HEK293 (cell line): ENCODE measurements around the gene ZNF804A.

ENCODE experiments used
- CTCF ChIA-PET: fragments of 350-600 bp; formaldehyde crosslinking; extraction: SDS; loops from one replicate; lab custom pipeline; 2021; ENCODE audit warnings: antibody characterized with exemption; lab: Yijun Ruan, JAX
- POLR2A ChIA-PET: fragments of 300-600 bp; formaldehyde crosslinking; extraction: SDS; loops from one replicate; lab custom pipeline; 2020; ENCODE audit warnings: antibody characterized with exemption, inconsistent platforms; lab: Yijun Ruan, JAX
- H3K27ac ChIP-seq: fragments of 200-500 bp; sonication (Bioruptor generic); 2 replicates; pipeline ENCODE4 v1.5.1; 2014; ENCODE audit warnings: low read depth, low read length, control low read depth, inconsistent platforms; ENCODE audit errors: extremely low read depth
- H3K36me3 ChIP-seq, 2 experiments: fragments of 200-500 bp in 1 of 2; sonication (Bioruptor generic) in 1 of 2; 1 replicate in 1 of 2; 2 replicates in 1 of 2; pipeline ENCODE4 v1.5.1; 2014 to 2017; ENCODE audit warnings: inconsistent platforms in 2 of 2, low read length in 2 of 2; ENCODE audit not compliant: control insufficient read depth in 2 of 2, insufficient read depth in 1 of 2
- H3K4me1 ChIP-seq: fragments of 200-500 bp; sonication (Bioruptor generic); 2 replicates; pipeline ENCODE4 v1.5.1; 2014; ENCODE audit warnings: mild to moderate bottlenecking, low read length, inconsistent platforms; ENCODE audit not compliant: control insufficient read depth, insufficient read depth
- H3K4me3 ChIP-seq: 2 replicates; pipeline ENCODE4 v1.5.1; 2011; ENCODE audit warnings: low read depth, mild to moderate bottlenecking, control low read depth, low read length, moderate library complexity
- H3K9me3 ChIP-seq: fragments of 200-500 bp; sonication (Bioruptor generic); 2 replicates; pipeline ENCODE4 v1.5.1; 2014; ENCODE audit warnings: low read depth, low read length, inconsistent platforms; ENCODE audit not compliant: control insufficient read depth, insufficient read depth
- BCL11B ChIP-seq: fragments of 450-650 bp; formaldehyde crosslinking; IDR thresholded peaks from 2 replicates; pipeline ENCODE4 v1.5.1; 2016; ENCODE audit warnings: low read depth, missing biosample characterization, missing genetic modification characterization
- CTCF ChIP-seq: fragments of 450-650 bp; formaldehyde crosslinking; IDR thresholded peaks from 2 replicates; pipeline ENCODE4 v1.5.1; 2016; ENCODE audit warnings: missing biosample characterization, missing genetic modification characterization
- PRDM10 ChIP-seq: fragments of 450-650 bp; formaldehyde crosslinking; IDR thresholded peaks from 2 replicates; pipeline ENCODE4 v1.5.1; 2016; ENCODE audit warnings: missing biosample characterization, missing genetic modification characterization
- SCRT2 ChIP-seq: fragments of 450-650 bp; formaldehyde crosslinking; IDR thresholded peaks from 2 replicates; pipeline ENCODE4 v1.5.1; 2016; ENCODE audit warnings: missing biosample characterization, missing genetic modification characterization
- ZBTB17 ChIP-seq: fragments of 450-650 bp; formaldehyde crosslinking; IDR thresholded peaks from 2 replicates; pipeline ENCODE4 v1.5.1; 2016; ENCODE audit warnings: missing biosample characterization, missing genetic modification characterization
- ZBTB49 ChIP-seq: fragments of 450-650 bp; formaldehyde crosslinking; IDR thresholded peaks from 2 replicates; pipeline ENCODE4 v1.5.1; 2016; ENCODE audit warnings: missing biosample characterization, missing genetic modification characterization, low read depth
- ZEB2 ChIP-seq: fragments of 450-650 bp; formaldehyde crosslinking; IDR thresholded peaks from 2 replicates; pipeline ENCODE4 v1.5.1; 2016; ENCODE audit warnings: missing biosample characterization, missing genetic modification characterization
- ZFP37 ChIP-seq: fragments of 450-650 bp; formaldehyde crosslinking; IDR thresholded peaks from 2 replicates; pipeline ENCODE4 v1.5.1; 2016; ENCODE audit warnings: missing biosample characterization, missing genetic modification characterization
- ZNF184 ChIP-seq: fragments of 450-650 bp; IDR thresholded peaks from 2 replicates; pipeline ENCODE4 v1.5.1; 2018; ENCODE audit warnings: missing biosample characterization, mild to moderate bottlenecking, missing genetic modification characterization
- ZNF211 ChIP-seq: fragments of 450-650 bp; formaldehyde crosslinking; IDR thresholded peaks from 2 replicates; pipeline ENCODE4 v1.5.1; 2016; ENCODE audit warnings: low read depth, missing biosample characterization, missing genetic modification characterization
- ZNF280C ChIP-seq: fragments of 450-650 bp; formaldehyde crosslinking; IDR thresholded peaks from 2 replicates; pipeline ENCODE4 v1.5.1; 2016; ENCODE audit warnings: missing biosample characterization, missing genetic modification characterization
- ZNF37A ChIP-seq: fragments of 450-650 bp; IDR thresholded peaks from 2 replicates; pipeline ENCODE4 v1.5.1; 2018; ENCODE audit warnings: missing biosample characterization, missing genetic modification characterization
- ZNF391 ChIP-seq: fragments of 450-650 bp; formaldehyde crosslinking; IDR thresholded peaks from 2 replicates; pipeline ENCODE4 v1.5.1; 2016; ENCODE audit warnings: low read depth, missing biosample characterization, missing genetic modification characterization, borderline replicate concordance
- ZNF501 ChIP-seq: fragments of 450-650 bp; formaldehyde crosslinking; IDR thresholded peaks from 2 replicates; pipeline ENCODE4 v1.5.1; 2016; ENCODE audit warnings: missing biosample characterization, missing genetic modification characterization
- ZNF555 ChIP-seq: fragments of 450-650 bp; formaldehyde crosslinking; conservative IDR thresholded peaks from 2 replicates; pipeline ENCODE4 v1.5.1; 2017; ENCODE audit warnings: missing biosample characterization, mild to moderate bottlenecking, missing genetic modification characterization, inconsistent platforms
- ZNF560 ChIP-seq: fragments of 450-650 bp; formaldehyde crosslinking; IDR thresholded peaks from 2 replicates; pipeline ENCODE4 v1.5.1; 2017; ENCODE audit warnings: missing biosample characterization, missing genetic modification characterization, borderline replicate concordance
- ZNF596 ChIP-seq: fragments of 450-650 bp; IDR thresholded peaks from 2 replicates; pipeline ENCODE4 v1.5.0; 2018; ENCODE audit warnings: missing biosample characterization, mild to moderate bottlenecking, missing genetic modification characterization, moderate library complexity
- ZNF600 ChIP-seq: fragments of 450-650 bp; formaldehyde crosslinking; IDR thresholded peaks from 2 replicates; pipeline ENCODE4 v1.5.1; 2016; ENCODE audit warnings: missing biosample characterization, missing genetic modification characterization
- ZNF624 ChIP-seq: fragments of 450-650 bp; formaldehyde crosslinking; IDR thresholded peaks from 2 replicates; pipeline ENCODE4 v1.5.1; 2017; ENCODE audit warnings: missing biosample characterization, missing genetic modification characterization
- ZNF654 ChIP-seq: fragments of 450-650 bp; formaldehyde crosslinking; IDR thresholded peaks from 2 replicates; pipeline ENCODE4 v1.5.1; 2016; ENCODE audit warnings: low read depth, missing biosample characterization, missing genetic modification characterization
- ZNF768 ChIP-seq: fragments of 450-650 bp; formaldehyde crosslinking; IDR thresholded peaks from 2 replicates; pipeline ENCODE4 v1.5.1; 2018; ENCODE audit warnings: missing biosample characterization, mild to moderate bottlenecking, missing genetic modification characterization
- ZNF792 ChIP-seq: fragments of 450-650 bp; formaldehyde crosslinking; IDR thresholded peaks from 2 replicates; pipeline ENCODE4 v1.5.1; 2016; ENCODE audit warnings: missing biosample characterization, missing genetic modification characterization
- ZNF830 ChIP-seq: fragments of 450-650 bp; IDR thresholded peaks from 2 replicates; pipeline ENCODE4 v1.5.0; 2018; ENCODE audit warnings: missing biosample characterization, missing genetic modification characterization, low read depth, mild to moderate bottlenecking, moderate library complexity

Gene ZNF804A

GRCh38 chr2:184610891-184611290, 12.6 kb downstream of the ZNF804A start:
- Histone ChIP-seq H3K27ac (no peak overlapping the region), H3K36me3 (no peaks in the 10 kb centered on the region), H3K9me3 (no peaks in the 10 kb centered on the region)
- CTCF ChIA-PET: interaction anchor here (0.6 to 1.4 kb wide), 6 partner anchors 10 to 1645 kb away, joined by 3 to 5 read pairs (median 4); no protein-coding TSS in a partner anchor
- TF ChIP-seq ZNF280C (tag by site-specific recombination): no peak
- TF ChIP-seq ZFP37 (tag by site-specific recombination): no peak
- no peak for TF ChIP-seq ZNF792 (tag by site-specific recombination)
- no peak for TF ChIP-seq ZNF184 (tag by site-specific recombination)
- TF ChIP-seq BCL11B (tag by site-specific recombination): no peak
- no peak for TF ChIP-seq ZBTB49 (tag by site-specific recombination)
- TF ChIP-seq ZNF211 (tag by site-specific recombination): no peak
- TF ChIP-seq ZNF501: no peak
- no peak for TF ChIP-seq SCRT2 (tag by site-specific recombination)
- TF ChIP-seq ZEB2 (tag by site-specific recombination): no peak
- no peak for TF ChIP-seq ZNF391
- no peak for TF ChIP-seq ZNF555
- TF ChIP-seq, all 188 proteins: peak for 0
- Histone ChIP-seq H3K4me3 (no peak overlapping the region), H3K4me1 (no peaks in the 10 kb centered on the region)
- POLR2A ChIA-PET: no interaction called here

GRCh38 chr2:184611361-184612085, 13.2 kb downstream of the ZNF804A start:
- no peaks in the 10 kb centered on the region for H3K36me3 ChIP-seq
- 0 out of 2 replicates have a peak, but pooled peaks have one; percentile 8 for TF ChIP-seq ZNF654
- 0 out of 2 replicates have a peak, but pooled peaks have one; percentile 22 for TF ChIP-seq ZBTB17 (tag by site-specific recombination)
- no peak for TF ChIP-seq ZNF624
- no peak for TF ChIP-seq ZNF560
- TF ChIP-seq ZNF37A (tag by site-specific recombination): no peak
- TF ChIP-seq, all 188 proteins: peak for 2
- ChIA-PET POLR2A (no interaction called here), CTCF (interaction anchor here (0.6 to 1.4 kb wide), 9 partner anchors 10 to 1677 kb away, joined by 3 to 5 read pairs (median 3); no protein-coding TSS in a partner anchor)
- Histone ChIP-seq H3K4me3 (no peak overlapping the region), H3K27ac (no peak overlapping the region), H3K9me3 (no peaks in the 10 kb centered on the region), H3K4me1 (no peaks in the 10 kb centered on the region)

- Histone ChIP-seq H3K4me1 (no peaks in the 10 kb centered on the region), H3K27ac (no peak overlapping the region), H3K4me3 (no peak overlapping the region), H3K36me3 (no peaks in the 10 kb centered on the region), H3K9me3 (no peaks in the 10 kb centered on the region)
- ChIA-PET POLR2A (no interaction called here), CTCF (no interaction called here)
- TF ChIP-seq CTCF (tag by site-specific recombination) (no peak), ZNF830 (no peak), PRDM10 (tag by site-specific recombination) (no peak), SCRT2 (tag by site-specific recombination) (no peak), ZNF768 (no peak), ZNF596 (tag by site-specific recombination) (no peak), ZNF600 (tag by site-specific recombination) (no peak)
Observed at GRCh38 chr2:184620367-184620766, 22.0 kb downstream of the ZNF804A start.
